ENCODE measurements around the gene ALK. TPM values are rescaled to one million over a fixed set of nuclear protein-coding genes. Genes with fewer than 3 reads are reported as not detected.

ALK gene
- total and polyA plus RNA-seq, 2 experiments from 2014 or later, result 0.35 TPM; not detected in 1

- Mint-ChIP-seq H3K9me3 (no peaks in the 10 kb centered on the region), H3K36me3 (ENCODE audit: low read depth) (no peaks in the 10 kb centered on the region), H3K27ac (no peak overlapping the region), H3K4me3 (no peak overlapping the region), H3K27me3 (ENCODE audit: insufficient read depth, low read depth, poor library complexity) (peaks cover 1% of the 10 kb centered on the region), H3K4me1 (peaks cover 12% of the 10 kb centered on the region)
- Histone ChIP-seq H4K20me1 (replicated peaks; ENCODE audit: insufficient read depth) (no peaks in the 10 kb centered on the region), H3K36me3 (ENCODE audit: insufficient read depth) (no peaks in the 10 kb centered on the region), H3K4me1 (ENCODE audit: insufficient read depth) (peaks cover 5% of the 10 kb centered on the region; the same call in 1 of the 2 replicates), H3K27ac (ENCODE audit: low read depth) (no peak overlapping the region), H3K4me3 (no peak overlapping the region), H3K4me2 (no peak overlapping the region), H2AFZ (no peak overlapping the region), H3F3A (replicated peaks; ENCODE audit: low read depth) (no peaks in the 10 kb centered on the region), H3K79me2 (replicated peaks; ENCODE audit: insufficient read depth) (no peaks in the 10 kb centered on the region), H3K9me2 (ENCODE audit: insufficient read depth) (peaks cover 6% of the 10 kb centered on the region; the same call in 1 of the 2 replicates), H3K27me3 (ENCODE audit: insufficient read depth) (no peaks in the 10 kb centered on the region)
- ATAC-seq (no peak), DNase-seq (ENCODE audit: low spot score) (no peak)
- no peak for TF ChIP-seq ZNF331 (CRISPR knock-in tag; IDR thresholded peaks at IDR 0.05; ENCODE audit: low read depth)
- no peak for TF ChIP-seq ETS1 (IDR thresholded peaks at IDR 0.05)
- no peak for TF ChIP-seq REST (IDR thresholded peaks at IDR 0.05; ENCODE audit: unreplicated experiment)
- no peak for TF ChIP-seq CTCF (conservative IDR thresholded peaks at IDR 0.05; ENCODE audit: low read depth in 2 of 2)
- no peak for TF ChIP-seq ZNF462 (CRISPR knock-in tag; IDR thresholded peaks at IDR 0.05)
- no peak for TF ChIP-seq STAT1 (IDR thresholded peaks at IDR 0.05; ENCODE audit: unreplicated experiment)
- no peak for TF ChIP-seq EZH2 (IDR thresholded peaks at IDR 0.05; ENCODE audit: low read depth, unreplicated experiment)
- no peak for TF ChIP-seq ZNF114 (CRISPR knock-in tag; IDR thresholded peaks at IDR 0.05)
- no peak for TF ChIP-seq NANOG (IDR thresholded peaks at IDR 0.05; ENCODE audit: borderline replicate concordance)
- no peak for TF ChIP-seq POLR2AphosphoS5 (IDR thresholded peaks at IDR 0.05; ENCODE audit: low read depth)
These were observed 341.8 kb downstream of the ALK start for GRCh38 chr2:29579495-29580169.
